ENCODE results near the gene CXCL5. TPM values are rescaled to one million over a fixed set of nuclear protein-coding genes. Genes with fewer than 3 reads are reported as not detected.

The CXCL5 gene
- total and polyA plus RNA-seq, 10 of the 15 experiments (the other 5 are each of a cell fraction or from before 2014, with no cell fraction given) = not detected

DNA sequence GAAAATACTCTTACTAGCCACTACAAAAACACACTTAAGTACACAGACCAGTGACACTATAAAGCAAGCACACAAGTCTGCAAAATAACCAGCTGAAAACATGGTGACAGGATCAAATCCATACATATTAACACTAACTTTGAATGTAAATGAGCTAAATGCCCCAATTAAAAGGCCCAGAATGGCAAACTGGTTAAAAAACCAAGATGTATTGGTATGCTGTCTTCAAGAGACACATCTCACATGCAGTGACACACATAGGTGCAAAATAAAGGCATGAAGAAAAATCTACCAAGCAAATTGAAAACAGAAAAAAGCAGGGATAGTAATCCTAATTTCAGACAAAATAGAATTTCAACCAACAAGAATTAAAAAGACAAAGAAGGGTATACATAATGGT lies 27.5 kb downstream of the CXCL5 start:
- H3K4me1 ChIP-seq (ENCODE audit: control insufficient read depth, insufficient read depth, low read length) = no peaks in the 10 kb centered on the region
- intact Hi-C loops (cut with micrococcal nuclease; ENCODE audit: unreplicated experiment) (no loop called here), in situ Hi-C loops (cut with MboI) (no loop called here)
- H3K36me3 ChIP-seq (ENCODE audit: control insufficient read depth in 2 of 2, insufficient read depth in 2 of 2, low read length in 1 of 2) = no peaks in the 10 kb centered on the region
- no TSS peak for BruUV-seq (replicated peaks)
- H4K20me1 ChIP-seq (ENCODE audit: control insufficient read depth, insufficient read depth) = no peaks in the 10 kb centered on the region
- FAIRE-seq = no peak
- H2AFZ ChIP-seq (ENCODE audit: control insufficient read depth, low read depth, low read length) = no peak overlapping the region
- H3K79me2 ChIP-seq (ENCODE audit: control insufficient read depth, insufficient read depth, low read length) = no peaks in the 10 kb centered on the region
- no peak overlapping the region for H3K27ac ChIP-seq (ENCODE audit: control insufficient read depth, insufficient read depth)
- no peaks in the 10 kb centered on the region; a peak in 1 of 4 replicates for H3K27me3 ChIP-seq (replicated peaks in 1 of 2; ENCODE audit: control insufficient read depth in 2 of 2, insufficient read depth in 2 of 2, low read length in 1 of 2)
- ChIA-PET SMC1A (ENCODE audit: uncharacterized antibody, unreplicated experiment) (no interaction called here), CTCF (no interaction called here), RAD21 (ENCODE audit: unreplicated experiment) (no interaction called here), POLR2A (no interaction called here)
- ATAC-seq = no peak
- DNase-seq (ENCODE audit: low read depth, low spot score) = no peak
- H3K9me3 ChIP-seq (replicated peaks; ENCODE audit: control insufficient read depth, insufficient read depth, low read length) = no peaks in the 10 kb centered on the region
- TF ChIP-seq GATAD2B (conservative IDR thresholded peaks at IDR 0.05; ENCODE audit: low read depth) (no peak), EP300 (IDR thresholded peaks at IDR 0.05; ENCODE audit: borderline replicate concordance in 1 of 2, control insufficient read depth in 1 of 2, low read depth in 2 of 2, low read length in 2 of 2) (no peak), NFYB (IDR thresholded peaks at IDR 0.05; ENCODE audit: insufficient read depth, low read depth, low read length) (no peak), RUNX3 (IDR thresholded peaks at IDR 0.05; ENCODE audit: low read length) (no peak), BACH1 (IDR thresholded peaks at IDR 0.05; ENCODE audit: borderline replicate concordance) (no peak), SUZ12 (IDR thresholded peaks at IDR 0.05; ENCODE audit: unreplicated experiment) (no peak), SMAD5 (IDR thresholded peaks at IDR 0.05; ENCODE audit: low read depth) (no peak), MTA2 (IDR thresholded peaks at IDR 0.05; ENCODE audit: low read depth) (no peak)
- TF ChIP-seq, protein P1, sequence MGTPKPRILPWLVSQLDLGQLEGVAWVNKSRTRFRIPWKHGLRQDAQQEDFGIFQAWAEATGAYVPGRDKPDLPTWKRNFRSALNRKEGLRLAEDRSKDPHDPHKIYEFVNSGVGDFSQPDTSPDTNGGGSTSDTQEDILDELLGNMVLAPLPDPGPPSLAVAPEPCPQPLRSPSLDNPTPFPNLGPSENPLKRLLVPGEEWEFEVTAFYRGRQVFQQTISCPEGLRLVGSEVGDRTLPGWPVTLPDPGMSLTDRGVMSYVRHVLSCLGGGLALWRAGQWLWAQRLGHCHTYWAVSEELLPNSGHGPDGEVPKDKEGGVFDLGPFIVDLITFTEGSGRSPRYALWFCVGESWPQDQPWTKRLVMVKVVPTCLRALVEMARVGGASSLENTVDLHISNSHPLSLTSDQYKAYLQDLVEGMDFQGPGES (IDR thresholded peaks at IDR 0.05) = no peak
- no peak overlapping the region for H3K4me3 ChIP-seq
- H3K4me2 ChIP-seq (ENCODE audit: control insufficient read depth, insufficient read depth) = no peak overlapping the region
- H3K9ac ChIP-seq (ENCODE audit: control insufficient read depth, insufficient read depth, low read length) = no peak overlapping the region

Measured in GM12878 (cell line).